Heart left ventricle (tissue), 16 donors: ENCODE measurements around the gene MLLT10. TPM values are rescaled to one million over a fixed set of nuclear protein-coding genes. Genes with fewer than 3 reads are reported as not detected.

Source experiments
- ATAC-seq, 4 donors: fragments of 200-7000 bp; cut with Tn5 transposase; one replicate each; pipeline ENCODE4 v1.9.1; 2020 to 2022; ENCODE audit warnings: moderate library complexity in 4 of 4, mild to moderate bottlenecking in 3 of 4, moderate number of reproducible peaks in 1 of 4
- DNase-seq, 5 donors: peaks; one replicate each; pipeline ENCODE4 v3.0.0-alpha.2; 2020
- H3K27ac ChIP-seq, 12 donors: fragments of 200-600 bp; sonication (generic) in 4 of 12; one replicate each; pipeline versions ENCODE4 v1.5.0 to v1.8.0; 2016 to 2022; ENCODE audit warnings: mild to moderate bottlenecking in 2 of 12
- H3K27me3 ChIP-seq, 9 donors: fragments of 200-600 bp; sonication (generic) in 2 of 9; one replicate each; pipeline versions ENCODE4 v1.5.1 to v1.8.0; 2016 to 2022; ENCODE audit warnings: mild to moderate bottlenecking in 3 of 9
- H3K36me3 ChIP-seq, 9 donors: fragments of 200-600 bp; sonication (generic) in 2 of 9; one replicate each; pipeline versions ENCODE4 v1.5.0 to v1.8.0; 2018 to 2022; ENCODE audit warnings: mild to moderate bottlenecking in 2 of 9
- H3K4me1 ChIP-seq, 12 donors: fragments of 200-600 bp; sonication (generic) in 4 of 12; one replicate each; pipeline versions ENCODE4 v1.5.0 to v1.8.0; 2016 to 2022; ENCODE audit warnings: mild to moderate bottlenecking in 3 of 12
- H3K4me3 ChIP-seq, 12 donors: fragments of 200-600 bp; sonication (generic) in 4 of 12; one replicate each; pipeline versions ENCODE4 v1.5.0 to v1.8.0; 2017 to 2022; ENCODE audit warnings: mild to moderate bottlenecking in 9 of 12, moderate library complexity in 4 of 12
- H3K9me3 ChIP-seq, 12 donors: fragments of 200-600 bp; sonication (generic) in 4 of 12; one replicate each; pipeline versions ENCODE4 v1.5.0 to v1.8.0; 2016 to 2022; ENCODE audit warnings: mild to moderate bottlenecking in 1 of 12
- POLR2A ChIP-seq, 2 donors: fragments of 450-650 bp; IDR thresholded peaks; one replicate each; pipeline ENCODE4 v1.6.1; 2017; ENCODE audit warnings: antibody characterized with exemption in 2 of 2, mild to moderate bottlenecking in 2 of 2, moderate library complexity in 2 of 2
- WGBS, 4 donors: extraction: QIAGEN DNeasy Blood & Tissue Kit in 2 of 4; methylation state at CpG; one replicate each; pipeline versions ENCODE4 v1.1.5 to v1.1.7; 2013 to 2018; 5-methylcytosine and 5-hydroxymethylcytosine counted together
- intact Hi-C, 10 donors: fragments of 100-400 bp; cut with DNase I; formaldehyde crosslinking; loops; one replicate each; pipeline versions ENCODE4 v1.11.1 to v1.14.2; 2022
- polyA plus RNA-seq, 2 donors: library from polyadenylated mRNA; stranded (reverse); fragments of 200-250 nt; gene quantifications; one replicate each; pipeline ENCODE4 v1.2.3, GENCODE V29; 2013
- total RNA-seq, 9 donors: library from RNA; depleted of rRNA in 2 of 9; stranded (reverse); fragments of >200 nt in 2 of 9; fragmentation: NEBNext Ultra II Directional in 3 of 9; extraction: Animal tissue kit (Norgen Biotek cat#: 25700) in 3 of 9; gene quantifications; one replicate each; pipeline versions ENCODE4 v1.1.0 to v1.2.4, GENCODE V29; 2016 to 2023
- TF ChIP-seq, protein P1 (sequence below), 12 donors: fragments of 200-600 bp; sonication (generic) in 4 of 12; IDR thresholded peaks; one replicate each; pipeline versions ENCODE4 v1.5.0 to v1.8.0; 2018 to 2022; ENCODE audit warnings: antibody characterized with exemption in 12 of 12, mild to moderate bottlenecking in 5 of 12
- donor health status: ischemic (EF 13 %, LVEDD 7.1; RV severe dilation, severe dysfunction).
- donor health status: healthy with polysubstance abuse.
- donor health status: DM: no; HTN: yes; CAD: no.
- donor health status: DM: no; HTN: no; CAD: no.
- donor health status: ischemic (EF 25% LVEDD 6.9; RV normal size, moderate dysfunction).
- donor health status: ischemic (EF 25% LVEDD 5.7; RV mildly dilated, moderate dysfunction).
- donor health status: healthy.
- donor health status: DM: yes; HTN: yes; CAD: no.
- donor health status: ischemic (EF 35%, LVEDD 5.7; RV mildly dilated, moderate dysfunction).
- donor health status: nonischemic (EF 11% LVEDD 7.7; RV severe dilation, severe dysfunction).
- donor health status: DM: yes; HTN: yes; CAD: no.
- donor health status: PGD.
- donor health status: ischemic (EF 29% LVEDD 5.4; RV normal size, mild dysfunction).
- donor health status: nonischemic (EF 23%, LVEDD 6.1; RV moderate dilation, normal function).

The MLLT10 gene
- total and polyA plus RNA-seq, 11 donors = 16.0 to 30.7 (median 25.2) TPM

DNA sequence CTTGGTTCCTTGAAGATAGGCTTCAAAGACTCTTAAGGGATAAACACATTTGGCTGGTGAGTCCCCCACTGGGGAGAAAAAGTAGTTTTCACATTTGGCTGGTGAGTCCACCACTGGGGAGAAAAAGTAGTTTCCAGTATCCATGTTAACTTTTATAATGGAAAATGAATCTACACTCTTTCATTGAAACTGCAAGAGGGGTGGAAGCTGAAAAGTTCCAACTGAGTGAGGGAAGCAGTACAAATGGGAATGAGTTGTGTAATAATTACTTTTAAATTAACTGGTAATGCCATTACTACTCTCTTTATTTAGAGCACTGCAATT is 153.9 kb downstream of the MLLT10 start:
- no peak for ATAC-seq

DNA sequence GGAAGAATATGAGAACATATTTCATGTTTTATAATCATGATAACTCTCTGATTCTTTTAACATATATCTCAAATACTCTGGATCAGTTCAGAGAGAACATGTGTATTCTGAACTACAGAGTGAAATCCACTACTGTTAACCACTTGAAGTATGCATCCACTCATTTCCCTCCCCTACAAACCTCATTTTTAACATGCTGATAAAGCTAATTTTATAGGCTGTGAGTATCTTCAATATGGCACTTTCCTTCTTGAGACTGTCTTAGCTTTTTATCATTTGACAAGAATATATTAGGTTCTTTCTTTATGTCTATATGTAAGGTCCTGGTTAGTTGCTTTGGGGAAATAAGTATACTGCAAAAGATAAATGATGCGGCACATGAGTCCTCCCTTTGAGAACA is 154.8 kb downstream of the MLLT10 start:
- 94 to 98% (median 97%) methylated on average over 1 of the region's 1 CpG for WGBS, 4 donors
- ATAC-seq = no peak
- TF ChIP-seq, protein P1, sequence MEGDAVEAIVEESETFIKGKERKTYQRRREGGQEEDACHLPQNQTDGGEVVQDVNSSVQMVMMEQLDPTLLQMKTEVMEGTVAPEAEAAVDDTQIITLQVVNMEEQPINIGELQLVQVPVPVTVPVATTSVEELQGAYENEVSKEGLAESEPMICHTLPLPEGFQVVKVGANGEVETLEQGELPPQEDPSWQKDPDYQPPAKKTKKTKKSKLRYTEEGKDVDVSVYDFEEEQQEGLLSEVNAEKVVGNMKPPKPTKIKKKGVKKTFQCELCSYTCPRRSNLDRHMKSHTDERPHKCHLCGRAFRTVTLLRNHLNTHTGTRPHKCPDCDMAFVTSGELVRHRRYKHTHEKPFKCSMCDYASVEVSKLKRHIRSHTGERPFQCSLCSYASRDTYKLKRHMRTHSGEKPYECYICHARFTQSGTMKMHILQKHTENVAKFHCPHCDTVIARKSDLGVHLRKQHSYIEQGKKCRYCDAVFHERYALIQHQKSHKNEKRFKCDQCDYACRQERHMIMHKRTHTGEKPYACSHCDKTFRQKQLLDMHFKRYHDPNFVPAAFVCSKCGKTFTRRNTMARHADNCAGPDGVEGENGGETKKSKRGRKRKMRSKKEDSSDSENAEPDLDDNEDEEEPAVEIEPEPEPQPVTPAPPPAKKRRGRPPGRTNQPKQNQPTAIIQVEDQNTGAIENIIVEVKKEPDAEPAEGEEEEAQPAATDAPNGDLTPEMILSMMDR (IDR thresholded peaks at IDR 0.05) = no peak
- no peak for TF ChIP-seq POLR2A (IDR thresholded peaks at IDR 0.05)
- H3K27me3 ChIP-seq = no peaks in the 10 kb centered on the region
- peaks cover 0 to 34% (median 0%) of the 10 kb centered on the region in 9 donors for H3K36me3 ChIP-seq
- no peak overlapping the region for H3K4me3 ChIP-seq
- H3K9me3 ChIP-seq = no peaks in the 10 kb centered on the region
- peaks cover 0 to 4% (median 0%) of the 10 kb centered on the region in 12 donors for H3K4me1 ChIP-seq
- H3K27ac ChIP-seq = no peak overlapping the region
- no peak for DNase-seq
- intact Hi-C loops = no loop called here

More for the DNA sequence above, 153.9 kb downstream of the MLLT10 start:
- no peak for TF ChIP-seq POLR2A (IDR thresholded peaks at IDR 0.05)
- no peak overlapping the region for H3K4me3 ChIP-seq
- intact Hi-C loops = no loop called here
- no peak overlapping the region for H3K27ac ChIP-seq
- peaks cover 0 to 4% (median 0%) of the 10 kb centered on the region in 12 donors for H3K4me1 ChIP-seq
- no peaks in the 10 kb centered on the region for H3K9me3 ChIP-seq
- DNase-seq = no peak
- H3K27me3 ChIP-seq = no peaks in the 10 kb centered on the region
- peaks cover 0 to 28% (median 4%) of the 10 kb centered on the region in 9 donors for H3K36me3 ChIP-seq

DNA sequence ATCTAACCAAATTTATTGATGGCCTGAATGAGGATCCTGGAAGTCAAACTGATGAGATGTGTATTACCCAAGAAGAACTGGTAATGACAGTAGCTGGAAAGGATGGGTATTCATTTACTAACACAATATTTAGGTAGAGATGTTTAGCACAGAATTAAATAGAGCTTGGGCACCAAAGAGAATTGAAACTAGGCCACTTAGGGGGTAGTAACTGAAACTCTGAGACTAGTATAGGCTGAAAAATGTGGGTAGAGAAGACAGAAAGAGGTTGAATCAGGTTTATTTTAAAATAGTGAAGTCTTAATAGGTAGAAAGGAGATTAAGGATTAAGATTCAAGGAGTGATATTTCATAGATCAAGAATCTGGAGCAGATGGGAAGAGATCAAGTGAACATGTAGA is 155.8 kb downstream of the MLLT10 start:
- no peak for DNase-seq
- Histone ChIP-seq H3K27me3 (no peaks in the 10 kb centered on the region), H3K36me3 (peaks cover 0 to 41% (median 0%) of the 10 kb centered on the region in 9 donors), H3K9me3 (no peaks in the 10 kb centered on the region), H3K4me3 (no peak overlapping the region), H3K4me1 (peaks cover 0 to 4% (median 0%) of the 10 kb centered on the region in 12 donors), H3K27ac (no peak overlapping the region)
- no peak for ATAC-seq
- TF ChIP-seq POLR2A (IDR thresholded peaks at IDR 0.05) = no peak
- TF ChIP-seq, protein P1 (IDR thresholded peaks at IDR 0.05) = no peak
- intact Hi-C loops = no loop called here

DNA sequence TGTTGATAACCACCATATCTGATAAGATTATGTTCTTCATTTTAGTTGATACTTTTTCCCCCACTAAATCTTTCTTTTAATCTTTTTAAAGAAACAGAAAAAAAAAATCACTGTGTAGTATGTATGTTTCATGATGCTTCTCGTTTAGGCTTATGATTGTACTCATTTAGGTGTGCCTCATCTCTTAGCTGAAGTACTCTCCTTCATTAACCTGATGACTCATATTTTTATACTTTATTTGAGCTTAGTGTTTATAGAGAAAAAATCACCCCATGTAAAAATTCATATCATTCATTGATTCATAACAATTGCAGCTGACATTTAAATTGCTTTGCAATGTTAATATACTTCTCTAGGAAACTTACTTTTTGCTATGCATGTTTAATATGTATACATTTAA is 158.9 kb downstream of the MLLT10 start:
- Histone ChIP-seq H3K36me3 (peaks cover 0 to 38% (median 3%) of the 10 kb centered on the region in 9 donors), H3K4me3 (no peak overlapping the region), H3K9me3 (no peaks in the 10 kb centered on the region), H3K27ac (no peak overlapping the region), H3K27me3 (no peaks in the 10 kb centered on the region), H3K4me1 (peaks cover 0 to 16% (median 0%) of the 10 kb centered on the region in 12 donors)
- TF ChIP-seq, protein P1 (IDR thresholded peaks at IDR 0.05) = no peak
- TF ChIP-seq POLR2A (IDR thresholded peaks at IDR 0.05) = no peak
- WGBS, 4 donors = 83 to 92% (median 91%) methylated on average over 1 of the region's 1 CpG
- intact Hi-C loops = no loop called here
- ATAC-seq (no peak), DNase-seq (no peak)

DNA sequence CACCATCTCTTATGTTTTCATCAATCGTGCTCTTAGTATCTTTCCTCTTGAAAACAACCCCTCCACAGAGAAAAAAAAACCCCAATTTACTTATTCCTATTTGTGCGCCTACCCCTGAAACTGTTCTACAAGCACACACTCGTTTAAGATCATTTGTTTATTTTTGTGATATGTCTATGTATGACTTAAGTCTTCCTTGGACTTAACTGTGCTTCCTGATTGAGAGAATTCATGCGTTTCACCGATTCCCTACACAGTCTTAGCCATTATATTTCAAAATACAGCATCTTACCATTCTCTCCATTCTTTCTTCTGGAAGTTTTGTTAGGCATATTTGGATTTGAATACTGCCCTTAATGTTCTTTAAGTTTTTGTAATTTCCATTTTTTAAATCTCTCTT is 159.4 kb downstream of the MLLT10 start:
- DNase-seq = no peak
- H3K4me1 ChIP-seq = peaks cover 0 to 16% (median 0%) of the 10 kb centered on the region in 12 donors
- WGBS, 4 donors = 79 to 85% (median 83%) methylated on average over 5 of the region's 5 CpGs
- H3K36me3 ChIP-seq = peaks cover 0 to 35% (median 8%) of the 10 kb centered on the region in 9 donors
- intact Hi-C loops = no loop called here
- no peak overlapping the region for H3K27ac ChIP-seq
- no peak overlapping the region for H3K4me3 ChIP-seq
- no peaks in the 10 kb centered on the region for H3K9me3 ChIP-seq
- H3K27me3 ChIP-seq = no peaks in the 10 kb centered on the region
- ATAC-seq = no peak
- TF ChIP-seq POLR2A (IDR thresholded peaks at IDR 0.05) = no peak
- TF ChIP-seq, protein P1 (IDR thresholded peaks at IDR 0.05) = no peak
